H1 (cell line): ENCODE measurements around the gene TAF10. TPM values are rescaled to one million over a fixed set of nuclear protein-coding genes. Genes with fewer than 3 reads are reported as not detected.

ENCODE experiments used
- CHD7 ChIP-seq: fragments of 300-600 bp; sonication (generic); IDR thresholded peaks from 2 replicates; pipeline ENCODE4 v1.7.1; 2012; ENCODE audit warnings: low read length, moderate library complexity, mild to moderate bottlenecking, inconsistent platforms; ENCODE audit not compliant: insufficient replicate concordance
- CREB1 ChIP-seq: IDR thresholded peaks from 2 replicates; pipeline ENCODE4 v1.6.1; 2012; ENCODE audit warnings: inconsistent platforms
- CTBP2 ChIP-seq: IDR thresholded peaks from 2 replicates; pipeline ENCODE4 v1.7.0; 2011; ENCODE audit warnings: borderline replicate concordance, mild to moderate bottlenecking, moderate library complexity, mixed read lengths, low read length; ENCODE audit not compliant: insufficient read depth, insufficient read length
- YY1 ChIP-seq: IDR thresholded peaks from 2 replicates; pipeline ENCODE4 v1.6.1; 2011; ENCODE audit warnings: low read depth, mild to moderate bottlenecking, low read length
- polyA plus RNA-seq, 7 experiments: library from polyadenylated mRNA; depleted of rRNA in 3 of 7; stranded (reverse) in 5 of 7; unstranded in 2 of 7; fragments of >200 nt in 5 of 7; fragments of 200-250 nt in 2 of 7; gene quantifications; 1 replicate in 5 of 7; 2 replicates in 1 of 7; 4 replicates in 1 of 7; pipeline versions ENCODE4 v1.2.1 to v1.2.3, GENCODE V29; 2011 to 2013; ENCODE audit warnings: missing spikeins in 2 of 7, mixed read lengths in 2 of 7
- total RNA-seq: library from RNA; stranded (reverse); fragmentation: NEBNext Ultra II Directional; extraction: Animal tissue kit (Norgen Biotek cat#: 25700); gene quantifications from 2 replicates; pipeline ENCODE4 v1.2.1, GENCODE V29; 2021

The TAF10 gene
- total and polyA plus RNA-seq, 2 of the 8 experiments (the other 6 are each of a cell fraction or from before 2014, with no cell fraction given): 128 to 213 TPM

- TF ChIP-seq CHD7: no peak
- no peak for TF ChIP-seq CREB1
- TF ChIP-seq YY1: no peak
- no peak for TF ChIP-seq CTBP2
Observed at GRCh38 chr11:6628526-6628925, 16.5 kb upstream of the TAF10 start (continued).
